Mesendoderm (in vitro differentiated cells): ENCODE data around the gene OGFR.

Experiments used
- DNase-seq: peaks from one replicate; pipeline ENCODE4 v3.0.0; 2013
- H2AK5ac ChIP-seq: 2 replicates; pipeline ENCODE4 v1.6.1; 2013; ENCODE audit warnings: low read length, inconsistent platforms
- H2BK120ac ChIP-seq: 2 replicates; pipeline ENCODE4 v1.6.1; 2013; ENCODE audit warnings: low read depth, mild to moderate bottlenecking, low read length, moderate library complexity, mixed read lengths
- H2BK15ac ChIP-seq: replicated peaks from 2 replicates; pipeline ENCODE4 v1.6.1; 2013; ENCODE audit warnings: low read depth, mild to moderate bottlenecking, moderate library complexity
- H2BK5ac ChIP-seq: 2 replicates; pipeline ENCODE4 v1.6.1; 2013; ENCODE audit warnings: low read length, inconsistent platforms
- H3K18ac ChIP-seq: 2 replicates; pipeline ENCODE4 v1.6.1; 2013; ENCODE audit warnings: mild to moderate bottlenecking, low read length, mixed read lengths
- H3K23ac ChIP-seq: one replicate; pipeline ENCODE4 v1.6.1; 2013; ENCODE audit warnings: low read length
- H3K27ac ChIP-seq: 2 replicates; pipeline ENCODE4 v1.5.1; 2013; ENCODE audit warnings: low read depth, mild to moderate bottlenecking, inconsistent platforms, low read length, moderate library complexity
- H3K27me3 ChIP-seq: 2 replicates; pipeline ENCODE4 v1.6.1; 2013; ENCODE audit warnings: low read length, control low read depth, mild to moderate bottlenecking, inconsistent platforms; ENCODE audit not compliant: insufficient read depth, poor library complexity
- H3K36me3 ChIP-seq: 2 replicates; pipeline ENCODE4 v1.6.1; 2013; ENCODE audit warnings: low read length, inconsistent platforms; ENCODE audit not compliant: control insufficient read depth, insufficient read depth
- H3K4ac ChIP-seq: one replicate; pipeline ENCODE4 v1.6.1; 2013; ENCODE audit warnings: low read depth, mild to moderate bottlenecking, low read length, moderate library complexity
- H3K4me1 ChIP-seq: 2 replicates; pipeline ENCODE4 v1.6.1; 2013; ENCODE audit warnings: low read depth, low read length, inconsistent platforms; ENCODE audit not compliant: control insufficient read depth
- H3K4me2 ChIP-seq: 2 replicates; pipeline ENCODE4 v1.6.1; 2013; ENCODE audit warnings: low read length
- H3K4me3 ChIP-seq: 2 replicates; pipeline ENCODE4 v1.5.1; 2013; ENCODE audit warnings: mild to moderate bottlenecking, low read length
- H3K56ac ChIP-seq: one replicate; pipeline ENCODE4 v1.6.1; 2013; ENCODE audit warnings: low read length
- H3K79me1 ChIP-seq: 2 replicates; pipeline ENCODE4 v1.6.1; 2013; ENCODE audit warnings: low read length, inconsistent platforms
- H3K79me2 ChIP-seq: 2 replicates; pipeline ENCODE4 v1.6.1; 2013; ENCODE audit warnings: mild to moderate bottlenecking, low read length; ENCODE audit not compliant: control insufficient read depth, insufficient read depth
- H3K9ac ChIP-seq: 2 replicates; pipeline ENCODE4 v1.6.1; 2013; ENCODE audit warnings: low read length, inconsistent platforms
- H4K5ac ChIP-seq: one replicate; pipeline ENCODE4 v1.6.1; 2013; ENCODE audit warnings: low read length
- H4K8ac ChIP-seq: one replicate; pipeline ENCODE4 v1.6.1; 2013; ENCODE audit warnings: low read depth, mild to moderate bottlenecking, control low read depth, low read length, moderate library complexity
- WGBS: extraction: QIAGEN DNeasy Blood & Tissue Kit; methylation state at CpG from one replicate; pipeline ENCODE4 v1.1.7; 2013; ENCODE audit warnings: low lambda C conversion rate, missing lambda C conversion rate; ENCODE audit not compliant: insufficient coverage; ENCODE audit errors: extremely low coverage; 5-methylcytosine and 5-hydroxymethylcytosine counted together

OGFR gene

DNA sequence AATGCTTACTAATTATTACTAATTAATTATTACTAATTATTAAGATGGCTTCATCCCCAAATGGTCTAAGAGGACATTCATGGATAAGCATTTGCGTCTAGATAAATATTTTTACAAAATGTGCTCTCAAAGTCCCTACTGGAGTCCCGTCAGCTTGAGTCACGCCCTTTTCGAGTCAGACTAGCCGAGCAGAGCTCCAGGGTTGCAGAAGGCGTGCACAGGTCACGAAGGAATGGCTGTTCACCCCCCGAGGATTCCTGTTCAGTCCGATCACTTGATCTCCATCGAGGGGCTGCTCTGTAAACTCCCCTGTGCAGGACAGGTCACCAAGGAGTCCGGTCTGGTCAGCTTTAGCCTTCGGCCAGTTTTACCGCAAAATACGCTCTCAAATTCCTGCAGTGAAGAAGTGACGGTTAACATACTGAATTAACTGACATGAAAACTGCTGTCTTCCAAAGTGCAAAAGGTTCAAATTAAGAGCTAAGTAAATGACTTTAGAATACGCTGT lies 37.1 kb downstream of the OGFR start:
- Histone ChIP-seq H3K18ac (no peak overlapping the region), H2BK15ac (no peak overlapping the region), H4K5ac (no peak overlapping the region)

DNA sequence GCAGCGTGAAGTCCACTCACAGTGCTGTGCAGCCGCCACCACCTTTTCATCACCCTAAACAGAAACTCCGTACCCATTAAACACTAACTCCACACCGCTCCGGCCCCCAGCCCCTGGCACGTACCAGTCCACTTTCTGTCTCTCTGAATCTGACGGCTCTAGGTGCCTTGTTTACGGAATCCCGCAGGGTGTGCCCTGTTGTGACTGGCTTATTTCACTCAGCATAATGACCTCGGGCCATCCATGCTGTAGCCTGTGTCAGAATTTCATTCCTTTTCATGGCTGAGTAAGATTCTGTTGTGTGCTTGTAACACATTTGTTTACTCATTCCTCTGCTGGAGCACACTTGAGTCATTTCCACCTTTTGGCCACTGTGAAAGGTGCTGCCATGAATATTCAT lies 39.0 kb downstream of the OGFR start:
- Histone ChIP-seq H3K79me2 (no peaks in the 10 kb centered on the region), H3K27ac (no peak overlapping the region)
- no CpG with 5 or more reads among the region's 10 CpGs for WGBS

More for the DNA sequence above, 37.1 kb downstream of the OGFR start:
- Histone ChIP-seq H3K27me3 (no peaks in the 10 kb centered on the region), H3K27ac (no peak overlapping the region), H2BK120ac (no peak overlapping the region), H2AK5ac (no peak overlapping the region), H3K4me1 (no peaks in the 10 kb centered on the region), H2BK5ac (no peak overlapping the region), H4K8ac (no peak overlapping the region), H3K4me2 (no peak overlapping the region), H3K4ac (no peak overlapping the region), H3K56ac (no peak overlapping the region), H3K9ac (no peak overlapping the region), H3K36me3 (no peaks in the 10 kb centered on the region), H3K23ac (no peak overlapping the region), H3K79me2 (no peaks in the 10 kb centered on the region), H3K79me1 (no peaks in the 10 kb centered on the region), H3K4me3 (no peak overlapping the region)
- WGBS, result no CpG with 5 or more reads among the region's 16 CpGs
- no peak for DNase-seq

DNA sequence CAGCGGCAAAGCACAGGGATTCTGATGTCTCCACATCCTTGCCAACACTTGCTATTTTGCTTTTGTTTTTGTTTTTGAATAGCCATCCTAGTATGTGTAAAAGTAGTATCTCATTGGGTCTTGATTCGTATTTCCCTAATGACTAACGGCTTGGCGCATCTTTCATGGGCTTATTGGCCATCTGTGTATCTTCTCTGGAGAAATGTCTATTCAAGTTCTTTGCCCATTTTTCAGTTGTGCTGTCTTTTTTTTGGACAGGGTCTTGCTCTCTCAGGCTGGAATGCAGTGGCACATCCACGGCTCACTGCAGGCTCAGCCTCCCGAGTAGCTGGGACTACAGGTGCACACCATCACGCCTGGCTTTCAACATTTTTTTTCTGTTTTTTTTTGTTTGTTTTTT lies 39.5 kb downstream of the OGFR start:
- Histone ChIP-seq H3K4me3 (no peak overlapping the region), H3K4me1 (no peaks in the 10 kb centered on the region), H3K79me2 (no peaks in the 10 kb centered on the region), H3K36me3 (no peaks in the 10 kb centered on the region), H3K23ac (no peak overlapping the region), H3K79me1 (no peaks in the 10 kb centered on the region), H2BK15ac (no peak overlapping the region), H3K4ac (no peak overlapping the region), H2BK120ac (no peak overlapping the region), H3K18ac (no peak overlapping the region), H3K56ac (no peak overlapping the region), H4K8ac (no peak overlapping the region), H4K5ac (no peak overlapping the region), H3K4me2 (no peak overlapping the region), H3K27ac (no peak overlapping the region), H3K9ac (no peak overlapping the region), H3K27me3 (no peaks in the 10 kb centered on the region), H2AK5ac (no peak overlapping the region), H2BK5ac (no peak overlapping the region)
- no CpG with 5 or more reads among the region's 7 CpGs for WGBS
- DNase-seq, result no peak

More for the DNA sequence above, 39.0 kb downstream of the OGFR start:
- Histone ChIP-seq H3K4ac (no peak overlapping the region), H3K79me1 (no peaks in the 10 kb centered on the region), H3K4me3 (no peak overlapping the region), H2BK15ac (no peak overlapping the region), H3K18ac (no peak overlapping the region), H3K9ac (no peak overlapping the region), H2AK5ac (no peak overlapping the region), H3K4me1 (no peaks in the 10 kb centered on the region), H3K27me3 (no peaks in the 10 kb centered on the region), H2BK5ac (no peak overlapping the region), H2BK120ac (no peak overlapping the region), H3K56ac (no peak overlapping the region), H3K23ac (no peak overlapping the region), H4K8ac (no peak overlapping the region), H4K5ac (no peak overlapping the region), H3K36me3 (no peaks in the 10 kb centered on the region), H3K4me2 (no peak overlapping the region)
- no peak for DNase-seq

- Histone ChIP-seq H2AK5ac (no peak overlapping the region), H3K27me3 (no peaks in the 10 kb centered on the region), H3K79me2 (no peaks in the 10 kb centered on the region), H3K18ac (no peak overlapping the region), H2BK120ac (no peak overlapping the region), H3K27ac (no peak overlapping the region), H2BK5ac (no peak overlapping the region), H3K23ac (no peak overlapping the region), H3K36me3 (no peaks in the 10 kb centered on the region), H3K4me1 (no peaks in the 10 kb centered on the region), H3K4me2 (no peak overlapping the region), H3K4me3 (no peak overlapping the region), H4K8ac (no peak overlapping the region), H2BK15ac (no peak overlapping the region), H3K56ac (no peak overlapping the region), H3K79me1 (no peaks in the 10 kb centered on the region), H3K9ac (no peak overlapping the region), H4K5ac (no peak overlapping the region), H3K4ac (no peak overlapping the region)
- no CpG with 5 or more reads among the region's 16 CpGs for WGBS
- DNase-seq, result no peak
These were observed 41.0 kb downstream of the OGFR start for GRCh38 chr20:62845416-62846160.

- Histone ChIP-seq H3K4ac (no peak overlapping the region), H3K27ac (no peak overlapping the region), H3K9ac (no peak overlapping the region), H2BK120ac (no peak overlapping the region), H3K4me1 (no peaks in the 10 kb centered on the region), H2AK5ac (no peak overlapping the region), H4K5ac (no peak overlapping the region), H3K23ac (no peak overlapping the region), H3K79me2 (no peaks in the 10 kb centered on the region), H3K4me3 (no peak overlapping the region), H3K79me1 (no peaks in the 10 kb centered on the region), H4K8ac (no peak overlapping the region), H3K56ac (no peak overlapping the region), H3K18ac (no peak overlapping the region), H2BK5ac (no peak overlapping the region), H3K27me3 (no peaks in the 10 kb centered on the region), H3K36me3 (no peaks in the 10 kb centered on the region), H3K4me2 (no peak overlapping the region), H2BK15ac (no peak overlapping the region)
- no peak for DNase-seq
- WGBS, result no CpG with 5 or more reads among the region's 19 CpGs
These were observed 41.7 kb downstream of the OGFR start for GRCh38 chr20:62846166-62846890.
